MM.1S (cell line): Measurements from ENCODE around the gene EXOC6.
A peak's percentile ranks its signal among the peaks of the same experiment; 100 is the strongest.

Experiments
- DNase-seq: peaks from one replicate; pipeline ENCODE4 v3.0.0-alpha.2; 2015
- H2AFZ ChIP-seq: fragments of 300-600 bp; sonication (generic); 2 replicates; pipeline ENCODE4 v1.6.0; 2016; ENCODE audit warnings: antibody characterized with exemption, low read length
- H3F3A ChIP-seq: fragments of 300-600 bp; sonication (generic); 2 replicates; pipeline ENCODE4 v1.6.1; 2016; ENCODE audit warnings: mild to moderate bottlenecking, antibody characterized with exemption, low read length, moderate library complexity, mixed read lengths; ENCODE audit not compliant: insufficient read depth
- H3K27ac ChIP-seq: fragments of 300-600 bp; sonication (generic); 2 replicates; pipeline ENCODE4 v1.5.1; 2016; ENCODE audit warnings: mild to moderate bottlenecking, low read length
- H3K27me3 ChIP-seq: fragments of 300-600 bp; sonication (generic); replicated peaks from 2 replicates; pipeline ENCODE4 v1.6.0; 2016; ENCODE audit warnings: low read length; ENCODE audit not compliant: insufficient read depth
- H3K36me3 ChIP-seq: fragments of 300-600 bp; sonication (generic); replicated peaks from 2 replicates; pipeline ENCODE4 v1.6.1; 2016; ENCODE audit warnings: mild to moderate bottlenecking, low read length, mixed read lengths; ENCODE audit not compliant: insufficient read depth
- H3K4me1 ChIP-seq: fragments of 300-600 bp; sonication (generic); 2 replicates; pipeline ENCODE4 v1.6.1; 2016; ENCODE audit warnings: low read length, mixed read lengths
- H3K4me2 ChIP-seq: fragments of 300-600 bp; sonication (generic); 2 replicates; pipeline ENCODE4 v1.6.0; 2016; ENCODE audit warnings: low read depth, low read length
- H3K4me3 ChIP-seq: fragments of 300-600 bp; sonication (generic); 2 replicates; pipeline ENCODE4 v1.5.1; 2016; ENCODE audit warnings: low read length, mixed read lengths
- H3K79me2 ChIP-seq: fragments of 300-600 bp; sonication (generic); 2 replicates; pipeline ENCODE4 v1.6.1; 2016; ENCODE audit warnings: mixed run types, low read length, mixed read lengths
- H3K9ac ChIP-seq: fragments of 300-600 bp; sonication (generic); 2 replicates; pipeline ENCODE4 v1.6.1; 2016; ENCODE audit warnings: low read length, mixed read lengths
- H3K9me2 ChIP-seq: fragments of 300-600 bp; sonication (generic); replicated peaks from 2 replicates; pipeline ENCODE4 v1.6.1; 2016; ENCODE audit warnings: mild to moderate bottlenecking, low read length, mixed read lengths; ENCODE audit not compliant: insufficient read depth
- H3K9me3 ChIP-seq: fragments of 300-600 bp; sonication (generic); replicated peaks from 2 replicates; pipeline ENCODE4 v1.6.1; 2016; ENCODE audit warnings: mild to moderate bottlenecking, low read length, mixed read lengths; ENCODE audit not compliant: insufficient read depth
- H4K20me1 ChIP-seq: fragments of 300-600 bp; sonication (generic); 2 replicates; pipeline ENCODE4 v1.6.1; 2016; ENCODE audit warnings: mild to moderate bottlenecking, low read length, moderate library complexity, mixed read lengths; ENCODE audit not compliant: insufficient read depth
- EZH2 ChIP-seq: fragments of 300-600 bp; sonication (generic); optimal IDR thresholded peaks from 2 replicates; pipeline ENCODE3; 2017; ENCODE audit warnings: low read depth, mild to moderate bottlenecking, antibody characterized with exemption, low read length, mixed read lengths
- EZH2phosphoT487 ChIP-seq: fragments of 300-600 bp; sonication (generic); IDR thresholded peaks from 2 replicates; pipeline ENCODE4 v1.6.1; 2018; ENCODE audit warnings: antibody characterized with exemption, low read length
- TF ChIP-seq, protein P1 (sequence below): fragments of 300-600 bp; sonication (generic); IDR thresholded peaks from 2 replicates; pipeline ENCODE4 v1.5.1; 2016; ENCODE audit warnings: antibody characterized with exemption, low read length, mixed read lengths

EXOC6 gene

DNA sequence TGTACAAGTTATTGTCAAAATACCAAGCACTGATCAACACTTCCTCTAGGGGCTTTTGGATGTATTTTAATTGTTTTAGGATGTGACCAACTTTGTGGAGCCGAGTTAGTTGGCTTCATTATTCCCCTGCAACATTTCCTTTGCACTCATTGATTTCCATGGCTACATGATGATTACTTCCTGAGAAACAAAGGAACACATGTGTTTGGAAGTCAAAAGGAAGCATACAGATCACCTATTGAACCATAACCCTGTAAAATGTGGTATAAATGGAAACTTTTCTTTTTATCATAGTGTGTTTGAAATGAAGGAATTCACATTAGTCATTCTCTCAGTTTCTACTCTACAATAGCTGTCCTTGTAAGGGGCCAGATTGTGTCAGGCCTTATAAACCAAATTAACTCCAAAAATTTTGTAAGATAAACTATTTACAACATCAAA, 32.2 kb upstream of the EXOC6 start:
- H3K9me2 ChIP-seq = no peaks in the 10 kb centered on the region
- no peak overlapping the region for H3K27ac ChIP-seq
- H3K36me3 ChIP-seq = no peaks in the 10 kb centered on the region
- no peak overlapping the region for H2AFZ ChIP-seq
- H3K79me2 ChIP-seq = no peaks in the 10 kb centered on the region
- H3K4me3 ChIP-seq = no peak overlapping the region
- no peaks in the 10 kb centered on the region for H3F3A ChIP-seq
- DNase-seq = no peak
- H3K9me3 ChIP-seq = no peaks in the 10 kb centered on the region
- TF ChIP-seq EZH2 (no peak), EZH2phosphoT487 (no peak)
- TF ChIP-seq, protein P1, sequence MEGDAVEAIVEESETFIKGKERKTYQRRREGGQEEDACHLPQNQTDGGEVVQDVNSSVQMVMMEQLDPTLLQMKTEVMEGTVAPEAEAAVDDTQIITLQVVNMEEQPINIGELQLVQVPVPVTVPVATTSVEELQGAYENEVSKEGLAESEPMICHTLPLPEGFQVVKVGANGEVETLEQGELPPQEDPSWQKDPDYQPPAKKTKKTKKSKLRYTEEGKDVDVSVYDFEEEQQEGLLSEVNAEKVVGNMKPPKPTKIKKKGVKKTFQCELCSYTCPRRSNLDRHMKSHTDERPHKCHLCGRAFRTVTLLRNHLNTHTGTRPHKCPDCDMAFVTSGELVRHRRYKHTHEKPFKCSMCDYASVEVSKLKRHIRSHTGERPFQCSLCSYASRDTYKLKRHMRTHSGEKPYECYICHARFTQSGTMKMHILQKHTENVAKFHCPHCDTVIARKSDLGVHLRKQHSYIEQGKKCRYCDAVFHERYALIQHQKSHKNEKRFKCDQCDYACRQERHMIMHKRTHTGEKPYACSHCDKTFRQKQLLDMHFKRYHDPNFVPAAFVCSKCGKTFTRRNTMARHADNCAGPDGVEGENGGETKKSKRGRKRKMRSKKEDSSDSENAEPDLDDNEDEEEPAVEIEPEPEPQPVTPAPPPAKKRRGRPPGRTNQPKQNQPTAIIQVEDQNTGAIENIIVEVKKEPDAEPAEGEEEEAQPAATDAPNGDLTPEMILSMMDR = no peak
- no peaks in the 10 kb centered on the region for H3K27me3 ChIP-seq
- no peaks in the 10 kb centered on the region for H4K20me1 ChIP-seq
- no peak overlapping the region for H3K4me2 ChIP-seq
- H3K9ac ChIP-seq = no peak overlapping the region
- no peaks in the 10 kb centered on the region for H3K4me1 ChIP-seq

DNA sequence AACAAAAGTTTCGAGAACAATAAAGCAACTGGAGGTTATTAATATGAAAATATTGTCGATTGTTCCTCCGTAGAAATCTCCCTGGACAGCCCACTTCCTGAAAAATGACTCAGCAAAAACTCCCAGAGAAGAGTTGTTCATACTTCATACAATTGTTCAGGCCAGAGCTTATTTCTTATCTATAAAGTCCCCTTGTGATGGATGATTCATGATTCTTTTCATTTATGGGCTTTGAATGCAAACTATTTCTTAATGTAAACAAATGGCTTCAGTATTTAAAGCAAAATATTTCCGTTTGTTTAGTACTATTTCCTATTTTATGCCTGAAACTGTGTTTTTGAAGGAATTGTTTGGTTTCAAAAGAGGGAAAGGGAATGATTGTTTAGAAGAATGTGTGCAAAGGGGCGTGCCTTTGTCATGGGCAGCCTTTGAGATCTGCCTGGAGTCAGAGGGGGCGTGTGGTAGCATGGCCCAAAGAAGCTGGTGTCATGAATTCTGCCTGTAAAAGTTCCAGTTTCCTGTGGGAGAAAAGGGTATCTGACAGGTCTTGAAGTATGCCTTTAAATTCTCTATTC, 26.2 kb upstream of the EXOC6 start:
- Histone ChIP-seq H3K79me2 (no peaks in the 10 kb centered on the region), H3K27me3 (no peaks in the 10 kb centered on the region), H3K9me3 (no peaks in the 10 kb centered on the region), H3K36me3 (no peaks in the 10 kb centered on the region), H3K4me2 (no peak overlapping the region), H3K9me2 (no peaks in the 10 kb centered on the region), H4K20me1 (no peaks in the 10 kb centered on the region), H3K27ac (no peak overlapping the region), H3F3A (no peaks in the 10 kb centered on the region), H3K9ac (no peak overlapping the region), H2AFZ (no peak overlapping the region), H3K4me1 (no peaks in the 10 kb centered on the region), H3K4me3 (no peak overlapping the region)
- no peak for TF ChIP-seq EZH2phosphoT487
- TF ChIP-seq, protein P1 = no peak
- no peak for TF ChIP-seq EZH2
- no peak for DNase-seq

DNA sequence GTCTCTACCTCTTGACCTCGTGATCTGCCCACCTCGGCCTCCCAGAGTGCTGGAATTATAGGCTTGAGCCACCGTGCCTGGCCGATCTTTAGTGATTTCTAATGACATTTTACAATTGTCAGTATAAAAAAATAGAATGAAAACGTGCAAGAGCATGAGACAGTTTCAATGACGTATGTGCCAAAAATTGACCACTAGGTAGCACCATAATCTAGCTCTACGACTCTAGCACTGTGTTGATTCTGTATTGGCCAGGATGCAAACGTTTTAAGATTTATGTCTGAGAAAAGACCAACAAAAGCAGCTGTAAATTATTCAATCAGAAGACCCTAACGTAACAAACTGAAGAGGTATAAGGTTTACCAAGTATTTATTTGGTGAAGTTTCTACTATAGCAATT, 25.4 kb upstream of the EXOC6 start:
- peak; percentile 23 for DNase-seq
- no peaks in the 10 kb centered on the region for H3F3A ChIP-seq
- no peak overlapping the region for H3K4me2 ChIP-seq

More for the DNA sequence above, 25.4 kb upstream of the EXOC6 start:
- no peaks in the 10 kb centered on the region for H3K36me3 ChIP-seq
- no peak overlapping the region for H3K4me3 ChIP-seq
- no peaks in the 10 kb centered on the region for H3K4me1 ChIP-seq
- H3K79me2 ChIP-seq = no peaks in the 10 kb centered on the region
- no peaks in the 10 kb centered on the region for H3K9me3 ChIP-seq
- no peaks in the 10 kb centered on the region for H3K9me2 ChIP-seq
- H3K9ac ChIP-seq = no peak overlapping the region
- H3K27ac ChIP-seq = no peak overlapping the region
- no peak for TF ChIP-seq EZH2
- TF ChIP-seq, protein P1 = peak; percentile 25; the same call in 1 of the 2 replicates
- no peaks in the 10 kb centered on the region for H3K27me3 ChIP-seq
- no peak overlapping the region for H2AFZ ChIP-seq
- H4K20me1 ChIP-seq = no peaks in the 10 kb centered on the region
